Stimulated activated CD4-positive, alpha-beta T cell treated with anti-CD3 and anti-CD28 coated beads, Interleukin-12 subunit alpha, Interleukin-12 subunit beta, amount 100 ng/mL, for 24 hours (primary cell): ENCODE data around the gene FRMD3.
"Not testable (repeated sequence)": the region's sequence is repeated elsewhere in the genome, so short reads cannot be mapped to it uniquely, and the experiment has no call there.

Experiments
- DNase-seq, 2 experiments: peaks; one replicate each; pipeline ENCODE4 v3.0.0-alpha.2; 2020; ENCODE audit warnings: low read depth in 2 of 2

Gene FRMD3

DNA sequence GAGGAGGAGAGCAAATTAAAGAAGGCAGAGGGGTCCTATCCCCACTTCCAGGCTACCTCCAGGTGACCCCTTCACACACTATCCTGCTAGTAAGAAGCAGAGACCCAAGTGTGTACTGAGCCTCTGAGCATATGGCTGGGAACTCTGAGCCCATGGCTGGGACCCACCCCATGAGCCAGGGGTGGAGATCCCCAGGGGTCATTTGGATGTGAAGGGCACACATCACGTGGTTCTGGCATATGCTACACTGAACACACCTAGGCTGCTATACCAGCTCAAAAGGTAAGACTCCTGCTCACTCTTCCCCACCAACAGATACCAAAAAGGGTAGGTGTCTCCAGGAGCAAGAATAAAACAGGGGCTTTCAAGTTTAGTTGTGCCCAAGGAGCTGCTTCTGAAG lies 149.9 kb downstream of the FRMD3 start:
- DNase-seq = no peak

DNA sequence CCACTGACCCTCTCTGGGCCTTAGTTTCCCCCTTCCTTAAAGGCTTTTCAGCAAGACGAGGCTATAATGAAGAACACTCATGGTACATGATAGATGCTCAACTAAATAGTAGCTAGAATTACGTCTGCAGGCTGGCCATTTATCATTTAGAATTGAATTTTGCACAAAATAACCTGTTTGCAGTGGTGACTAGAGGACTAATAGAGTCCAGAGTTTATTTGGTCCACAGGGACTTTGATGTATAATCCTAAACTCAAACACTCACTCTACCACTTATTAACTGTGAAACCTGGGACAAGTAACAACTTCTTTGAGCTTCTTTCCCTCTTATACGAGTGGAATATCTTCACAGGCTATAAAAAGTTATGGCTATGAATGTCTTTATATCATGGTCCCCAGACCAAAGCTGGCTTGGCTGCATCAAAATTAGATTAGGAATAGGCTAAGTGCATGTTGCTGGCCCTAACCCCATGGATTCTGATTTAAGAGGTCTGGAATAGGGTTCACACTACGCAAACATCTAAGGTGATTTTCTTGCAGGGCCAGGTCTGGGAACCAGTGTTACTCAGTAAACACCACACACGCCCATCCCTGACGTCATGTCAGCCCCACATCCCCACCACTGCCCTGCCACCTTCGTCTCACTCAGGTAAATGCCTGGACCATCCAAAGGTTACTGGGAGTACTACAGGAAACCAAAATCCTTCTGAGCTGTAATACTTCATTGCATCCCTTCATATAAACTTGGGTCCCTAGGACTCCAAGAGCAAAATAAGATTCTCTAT lies 150.6 kb downstream of the FRMD3 start:
- DNase-seq = no peak

DNA sequence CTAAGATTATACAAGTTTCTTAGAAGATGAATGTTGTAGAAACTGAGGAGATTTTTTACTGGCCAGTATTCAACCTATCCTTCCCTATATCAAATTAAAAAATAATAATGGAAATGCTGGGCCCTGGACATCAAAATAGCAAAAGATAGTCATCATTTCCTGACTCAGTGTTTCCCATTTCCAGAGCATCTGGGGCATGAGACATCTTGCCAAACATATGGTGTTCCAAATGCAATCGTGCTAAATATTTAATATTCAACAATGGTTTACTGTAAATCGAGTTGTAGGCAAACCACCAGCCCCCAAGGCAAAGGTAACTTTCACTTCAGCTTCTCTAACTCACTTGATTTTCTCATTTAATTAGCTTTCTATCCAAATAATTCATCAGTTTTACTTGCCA lies 152.9 kb downstream of the FRMD3 start:
- no peak for DNase-seq

DNA sequence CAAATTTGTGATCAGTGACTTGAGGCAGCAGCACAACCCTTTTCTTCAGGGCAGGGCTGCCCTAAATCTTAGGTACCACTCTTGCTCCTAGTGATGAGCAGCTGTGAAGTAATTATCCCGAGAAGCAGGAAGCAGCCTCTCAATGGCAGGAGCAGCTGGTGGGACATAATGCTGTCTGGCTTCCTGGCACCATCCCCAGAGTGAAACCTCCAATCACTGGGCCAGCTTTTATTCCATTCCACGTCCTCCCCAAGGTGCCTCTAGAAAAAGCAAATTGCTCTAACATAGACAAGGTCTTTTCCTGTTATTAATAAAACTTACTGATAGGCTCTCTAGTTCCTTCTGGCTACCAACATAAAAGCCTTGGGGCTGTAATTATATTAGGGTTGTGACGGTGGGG lies 154.0 kb downstream of the FRMD3 start:
- no peak for DNase-seq

DNA sequence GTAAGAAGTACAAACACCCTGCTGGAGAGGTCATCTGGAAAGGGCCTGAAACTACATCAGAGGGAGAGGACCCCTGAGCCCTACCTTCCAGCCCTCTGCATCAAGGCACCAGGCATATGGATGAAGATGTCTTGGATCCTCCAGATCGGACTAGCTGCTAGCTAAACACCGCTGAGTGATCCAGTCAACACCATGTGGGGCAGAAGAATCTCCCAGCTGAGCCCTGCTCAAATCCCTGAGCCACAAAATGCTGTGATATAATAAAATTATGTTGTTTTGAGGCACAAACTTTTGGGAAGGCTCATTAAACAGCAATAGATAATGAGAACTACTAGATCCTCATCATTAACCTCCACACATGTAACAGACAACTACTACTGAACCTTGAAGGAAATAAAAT lies 155.2 kb downstream of the FRMD3 start:
- DNase-seq = no peak

DNA sequence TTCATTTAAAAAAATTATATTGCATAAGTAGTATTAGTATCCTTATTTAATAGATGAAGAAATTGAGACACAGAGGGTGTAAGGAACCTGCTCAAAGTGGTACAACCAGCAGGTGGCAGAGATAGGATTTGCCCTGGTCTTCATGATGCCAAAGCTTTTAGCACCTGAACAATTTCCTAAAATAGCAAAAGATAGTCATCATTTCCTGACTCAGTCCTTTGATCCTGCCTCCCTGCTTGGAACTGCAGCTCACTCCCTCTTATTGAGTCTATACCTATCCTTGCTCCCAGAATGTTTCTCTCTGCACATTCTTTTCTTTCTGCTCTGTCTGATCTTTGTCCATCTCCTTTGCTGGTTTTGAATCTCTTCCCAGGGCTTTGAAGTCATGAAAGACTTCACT lies 155.8 kb downstream of the FRMD3 start:
- no peak for DNase-seq

DNA sequence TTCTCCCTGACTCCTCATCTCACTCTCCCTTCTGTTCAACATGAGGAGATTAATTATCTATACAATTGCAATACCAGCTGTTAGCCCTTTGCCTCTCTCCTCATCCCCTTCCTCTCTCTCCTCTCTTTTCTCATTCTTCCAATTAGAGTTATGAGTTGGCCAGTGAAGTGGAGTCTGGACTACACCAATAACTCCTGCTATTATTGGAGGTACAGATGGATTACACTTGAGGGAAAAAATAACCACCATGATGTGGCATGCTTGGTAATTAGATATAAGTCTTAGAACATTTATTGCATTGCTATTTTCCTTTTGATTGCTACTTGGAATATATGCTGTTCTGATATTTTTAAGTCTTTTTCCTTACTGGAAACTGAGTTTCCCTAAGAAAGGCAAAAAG lies 159.2 kb downstream of the FRMD3 start:
- DNase-seq = no peak

DNA sequence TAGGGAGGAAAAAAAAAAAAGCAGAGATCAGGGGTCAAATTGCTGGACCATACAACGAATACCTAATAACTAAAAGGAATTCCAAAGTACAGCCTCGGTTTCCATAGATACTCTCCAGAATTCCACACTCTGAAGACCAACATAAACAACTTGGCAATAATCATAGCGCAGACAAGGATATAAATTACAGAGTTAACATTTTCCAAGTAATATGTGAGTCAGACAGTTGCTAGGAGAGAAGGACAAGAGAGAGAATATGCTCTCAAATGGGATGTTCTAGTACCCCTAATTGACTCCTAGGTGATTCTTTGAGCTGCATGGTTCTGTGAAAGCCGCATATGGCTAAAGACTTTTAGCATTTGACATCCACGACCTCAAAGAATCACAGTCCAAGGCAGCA lies 165.2 kb downstream of the FRMD3 start:
- DNase-seq = no peak

DNA sequence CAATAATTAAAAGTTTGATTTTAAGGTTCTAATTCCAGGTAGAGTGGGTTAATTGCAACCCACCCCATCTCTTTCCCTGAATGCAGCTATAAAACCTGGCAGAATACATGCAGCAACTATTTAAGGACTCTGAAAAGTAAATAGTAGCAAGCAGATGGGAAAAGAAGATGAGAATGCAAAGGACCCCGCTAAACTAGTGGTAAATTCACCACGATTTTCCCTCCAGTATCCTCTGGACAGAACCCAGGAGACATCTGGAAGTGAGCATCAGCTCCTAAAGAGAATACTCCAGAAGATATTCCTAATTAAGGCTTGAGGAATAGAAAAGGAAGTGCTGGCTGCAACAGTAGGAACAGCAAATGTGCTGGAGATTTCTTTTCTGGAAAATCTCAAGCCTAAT lies 170.9 kb downstream of the FRMD3 start:
- DNase-seq = no peak

DNA sequence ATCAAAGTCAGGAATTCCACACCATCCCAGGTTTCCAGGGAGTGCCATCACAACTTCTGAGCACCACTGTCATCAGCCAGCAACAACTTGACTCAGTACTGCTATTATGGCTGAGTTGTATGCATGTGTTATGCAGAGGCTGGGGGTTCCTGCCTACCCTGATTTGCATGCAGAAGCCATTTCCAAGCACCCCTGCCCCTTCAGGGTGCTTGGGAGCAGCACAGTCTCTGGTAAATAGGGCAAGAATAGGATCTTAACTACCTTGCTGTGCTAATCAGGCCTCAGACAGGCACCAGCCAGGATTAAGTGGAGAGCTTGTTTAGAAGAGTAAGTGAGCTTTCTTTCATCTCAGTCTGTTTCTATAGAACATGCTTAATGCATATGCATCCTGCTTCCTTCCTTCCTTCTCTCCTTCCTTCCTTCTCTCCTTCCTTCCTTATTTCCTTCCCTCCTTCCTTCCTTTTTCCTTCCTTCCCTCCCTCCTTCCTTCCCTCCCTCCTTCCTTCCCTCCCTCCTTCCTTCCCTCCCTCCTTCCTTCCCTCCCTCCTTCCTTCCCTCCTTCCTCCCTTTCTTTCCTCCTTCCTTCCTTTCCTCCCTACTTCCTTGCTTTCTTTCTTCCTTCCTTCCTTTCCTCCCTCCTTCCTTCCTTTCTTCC lies 175.7 kb downstream of the FRMD3 start:
- DNase-seq = no peak

DNA sequence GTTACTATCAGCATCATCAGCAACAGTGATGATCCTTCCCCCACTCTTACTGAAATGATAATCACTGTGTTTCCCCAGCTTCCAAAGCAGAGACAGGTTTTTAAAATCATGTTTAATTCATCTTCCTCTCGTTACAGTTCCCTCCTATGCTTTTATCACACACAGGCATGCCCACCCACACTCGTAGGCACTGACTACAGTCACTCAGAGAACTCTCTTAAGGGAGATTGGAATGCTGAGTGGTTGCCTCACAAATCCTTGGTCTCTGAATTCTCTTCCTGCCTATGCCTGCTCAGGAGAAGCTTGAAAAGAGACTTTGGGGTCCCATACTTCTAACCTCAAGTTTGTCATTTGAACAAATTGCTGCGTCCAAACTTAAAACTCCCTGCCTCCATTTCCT lies 179.2 kb downstream of the FRMD3 start:
- DNase-seq = no peak

DNA sequence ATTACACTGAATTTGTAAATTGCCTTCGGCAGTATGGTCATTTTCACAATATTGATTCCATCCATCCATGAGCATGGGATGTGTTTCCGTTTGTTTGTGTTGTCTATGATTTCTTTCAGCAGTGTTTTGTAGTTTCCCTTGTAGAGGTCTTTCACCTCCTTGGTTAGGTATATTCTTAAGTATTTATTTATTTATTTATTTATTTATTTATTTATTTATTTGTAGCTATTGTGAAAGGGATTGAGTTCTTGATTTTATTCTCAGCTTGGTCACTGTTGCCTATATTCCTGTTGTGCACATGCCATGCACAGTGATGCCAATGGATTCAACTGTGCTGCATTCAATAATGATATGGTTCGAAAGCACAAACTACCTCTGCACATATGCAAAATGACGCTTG lies 179.7 kb downstream of the FRMD3 start:
- DNase-seq = not testable (repeated sequence)

DNA sequence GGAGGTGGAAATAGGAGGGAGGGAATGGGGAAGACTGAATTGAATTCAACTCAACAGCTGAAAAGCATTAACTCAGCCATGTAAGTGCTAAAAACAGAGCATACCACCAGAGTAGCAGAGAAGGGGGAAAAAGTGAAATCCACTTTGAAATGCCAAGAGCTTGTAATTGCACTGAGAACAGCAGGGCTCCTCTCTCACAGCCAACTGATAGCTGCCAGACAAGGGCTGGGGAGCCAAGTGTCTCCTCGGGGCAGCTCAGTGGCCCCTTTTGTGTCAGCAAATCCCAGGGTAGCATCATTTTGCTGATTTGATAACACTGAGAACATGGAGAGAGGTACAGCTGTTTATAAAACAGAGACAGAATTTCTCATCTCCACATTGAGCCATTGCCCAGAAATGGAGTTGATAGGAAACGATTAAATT lies 182.5 kb downstream of the FRMD3 start:
- DNase-seq = no peak

DNA sequence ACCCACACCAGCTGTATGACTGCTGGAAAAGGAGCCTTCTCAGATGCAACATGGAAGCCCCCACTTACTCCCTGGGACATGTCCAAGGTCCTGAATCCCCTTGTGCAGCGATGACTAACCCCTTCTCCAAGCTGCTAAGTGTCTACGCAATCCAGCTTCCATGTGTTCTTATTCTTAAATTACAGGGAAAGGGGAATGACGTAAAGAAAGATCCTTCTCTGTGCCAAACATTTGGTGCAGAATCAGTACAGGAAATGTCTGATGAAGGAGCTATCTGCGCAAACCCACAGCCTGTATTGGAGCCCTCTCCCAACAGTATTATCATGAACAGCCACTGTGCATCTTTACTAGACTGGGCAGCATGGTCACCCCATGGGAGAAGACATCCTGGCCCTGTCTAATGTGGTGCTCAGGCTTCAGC lies 183.2 kb downstream of the FRMD3 start:
- DNase-seq = no peak

DNA sequence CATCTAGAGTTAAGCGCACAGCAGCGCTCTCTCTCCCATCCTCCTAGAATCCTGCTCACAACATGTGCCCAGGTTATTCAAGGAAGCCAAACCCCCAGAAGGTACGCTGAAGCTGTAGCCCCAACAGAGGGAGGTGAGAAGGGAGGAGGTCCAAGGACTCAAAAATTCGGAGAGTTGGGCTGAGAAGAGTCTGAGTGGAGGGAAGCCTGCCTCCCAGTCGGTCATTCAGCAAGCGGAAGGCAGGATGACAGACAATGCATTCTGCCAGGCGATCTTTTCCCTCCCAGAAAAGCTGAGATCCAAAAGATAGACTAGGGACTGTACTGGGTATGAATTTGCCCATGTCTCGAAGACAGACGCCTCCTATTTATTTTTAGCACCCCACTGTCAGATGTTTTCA lies 189.2 kb downstream of the FRMD3 start:
- no peak for DNase-seq

DNA sequence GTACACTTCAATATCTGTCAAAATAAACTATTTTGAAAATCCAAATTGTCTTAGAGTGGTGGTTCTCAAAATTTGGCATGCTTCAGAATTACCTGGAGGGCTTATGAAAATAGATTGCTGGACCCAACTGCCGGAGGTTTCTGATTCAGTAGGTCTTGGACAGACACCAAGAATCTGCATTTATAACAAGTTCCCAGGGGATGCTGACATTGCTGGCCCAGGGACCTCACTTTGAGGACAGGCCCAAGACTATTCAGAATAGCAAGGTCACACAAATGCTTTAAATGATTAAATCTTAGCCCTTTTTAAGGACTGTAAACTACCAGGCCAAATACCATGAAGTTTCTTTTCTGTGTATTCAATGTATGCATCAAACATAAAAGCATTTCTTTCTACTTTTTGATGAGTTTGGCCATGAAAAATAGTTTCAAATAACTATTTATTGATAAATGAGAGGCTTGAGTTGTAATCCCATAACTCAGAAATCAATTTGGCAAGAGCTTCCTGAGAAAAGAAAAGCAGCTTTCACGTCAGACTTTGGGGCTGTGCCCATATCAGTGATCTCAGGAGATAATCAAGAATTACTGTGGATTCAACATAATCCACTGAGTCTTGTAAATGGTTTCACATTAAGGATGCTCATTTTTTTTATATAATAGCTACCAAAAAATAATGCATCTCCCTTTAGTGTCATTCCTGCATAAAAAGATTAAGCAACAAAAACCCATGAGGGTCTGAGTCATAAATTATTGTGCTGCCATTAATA lies 191.4 kb downstream of the FRMD3 start:
- no peak for DNase-seq

DNA sequence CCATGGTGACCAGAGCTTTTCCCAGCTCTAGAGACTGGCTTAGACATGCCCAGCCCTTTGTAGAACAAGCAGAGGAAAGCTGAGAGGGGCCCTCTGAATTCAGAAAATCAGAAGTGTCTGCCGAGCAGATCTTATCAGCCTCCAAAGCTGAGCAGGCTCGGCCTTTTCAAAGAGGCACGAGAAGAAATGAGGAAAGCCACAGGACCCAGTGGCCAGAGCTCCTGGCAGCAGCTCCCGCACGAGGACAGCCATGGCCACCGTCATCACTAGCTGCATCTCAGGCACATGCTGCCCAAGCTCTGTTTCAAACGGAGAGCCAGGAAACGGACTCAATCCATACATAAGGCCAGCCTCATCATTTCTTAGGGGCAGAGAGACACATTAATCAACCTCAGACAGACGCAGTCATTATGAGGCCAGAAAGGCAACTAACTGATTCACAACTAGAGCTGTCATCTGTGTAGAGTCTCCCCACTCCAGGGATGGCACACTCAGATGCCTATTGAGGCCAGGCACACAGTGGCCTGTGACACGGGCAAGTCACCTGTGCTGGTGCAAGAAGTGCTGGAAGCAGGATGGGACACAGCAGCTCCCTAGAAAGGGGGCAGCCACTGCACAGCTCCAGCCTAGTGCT lies 194.7 kb downstream of the FRMD3 start:
- no peak for DNase-seq

DNA sequence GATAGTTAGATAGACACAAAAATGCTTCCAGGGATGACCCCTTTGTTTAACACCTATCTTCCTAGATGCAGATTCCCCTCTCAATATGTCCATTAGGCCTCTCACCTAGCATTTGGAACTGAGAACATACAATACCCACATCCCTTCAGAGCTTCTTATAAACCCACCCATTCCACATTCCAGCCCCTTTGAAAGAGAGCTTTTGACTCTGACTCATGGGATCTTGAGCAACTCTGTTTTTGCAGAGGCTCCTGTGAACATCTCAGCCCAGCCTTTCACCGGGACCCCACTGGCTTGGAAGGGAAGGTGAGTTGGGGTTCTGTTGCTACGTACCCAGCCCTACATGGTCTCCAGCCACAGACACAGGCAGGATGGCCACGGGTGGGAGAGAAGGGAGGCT lies 195.5 kb downstream of the FRMD3 start:
- DNase-seq = no peak

DNA sequence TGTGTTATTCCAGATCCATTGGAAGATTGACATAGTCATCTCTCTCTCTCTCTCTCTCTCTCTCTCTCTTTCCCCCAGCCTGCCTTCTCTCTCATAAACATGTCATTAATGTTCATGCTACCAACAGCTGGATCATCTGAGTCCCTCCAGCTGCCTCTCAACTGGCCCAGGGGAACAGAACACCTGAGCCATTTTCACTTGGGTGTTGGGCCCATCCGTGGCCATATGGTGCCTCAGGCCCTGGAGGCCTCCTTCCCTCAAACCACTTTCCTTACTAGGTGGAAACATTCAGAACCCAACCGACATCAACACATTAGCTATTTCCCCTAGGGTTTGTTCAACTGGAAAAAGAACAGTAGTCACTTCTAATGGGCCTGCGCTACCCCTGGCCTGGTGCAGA lies 196.2 kb downstream of the FRMD3 start:
- no peak for DNase-seq

DNA sequence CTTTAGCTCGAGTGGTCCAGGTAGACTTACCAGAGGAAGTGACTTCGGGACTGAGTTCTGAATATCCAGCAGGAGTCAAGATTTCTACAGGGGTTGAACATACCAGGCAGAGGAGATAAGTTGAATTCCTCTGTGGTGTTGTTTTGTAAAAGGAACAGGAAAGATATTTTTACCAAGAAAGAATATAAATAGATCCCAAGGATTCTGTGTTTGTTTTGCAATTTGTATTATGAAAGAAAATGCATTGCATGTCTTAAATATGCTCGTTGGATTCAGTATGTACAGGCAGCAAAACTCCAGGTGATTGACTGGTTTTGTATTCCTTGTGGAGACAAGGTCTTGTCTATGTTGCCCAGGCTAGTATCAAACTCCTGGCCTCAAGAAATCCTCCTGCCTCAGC lies 197.8 kb downstream of the FRMD3 start:
- no peak for DNase-seq

DNA sequence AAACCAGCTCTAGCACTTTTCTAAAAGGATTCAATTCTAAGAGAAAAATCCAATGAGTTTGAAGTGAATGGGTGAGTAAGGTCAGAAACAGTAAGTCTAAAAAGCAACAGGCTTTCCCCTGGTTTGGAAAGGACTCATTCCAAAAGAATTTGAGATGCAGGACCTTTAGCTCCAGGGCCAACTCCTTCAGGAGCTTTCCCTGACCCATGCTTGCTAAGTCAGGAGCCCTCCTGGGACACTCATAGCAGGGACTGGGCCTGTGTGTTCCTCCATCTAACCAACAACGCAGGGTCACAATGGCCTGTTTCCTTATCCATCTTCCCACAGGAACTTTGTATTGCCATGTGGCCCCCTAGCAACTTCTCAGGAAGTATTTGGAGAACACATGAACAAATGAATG lies 198.8 kb downstream of the FRMD3 start:
- no peak for DNase-seq

DNA sequence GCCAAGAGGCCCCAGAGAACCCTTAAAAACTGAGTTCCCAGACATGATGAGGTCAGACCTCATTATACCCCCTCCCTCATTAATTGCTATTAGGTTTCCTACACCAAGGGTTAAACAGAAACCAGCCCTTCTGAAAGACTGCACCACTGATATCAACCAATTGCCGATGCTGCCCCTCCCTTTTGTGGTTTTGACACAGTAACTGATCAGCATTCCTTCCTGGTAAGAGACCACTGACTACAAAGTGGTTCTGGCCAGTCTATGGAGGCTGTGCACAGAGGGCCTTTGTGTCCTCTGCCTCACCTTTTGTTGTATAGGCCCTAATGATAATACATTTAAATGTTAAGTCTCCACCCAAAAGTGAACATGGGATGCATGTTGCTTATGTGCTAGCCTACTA lies 201.5 kb downstream of the FRMD3 start:
- no peak for DNase-seq
